Liver (tissue), 2 donors: ENCODE data around the gene ALG3.

Experiments used
- CTCF ChIP-seq: fragments of 150-350 bp; IDR thresholded peaks from 2 replicates; pipeline ENCODE4 v1.5.1; 2017; ENCODE audit warnings: improper control_type of control experiment, low read depth, low read length; ENCODE audit not compliant: missing input control
- MAX ChIP-seq: IDR thresholded peaks from 2 replicates; pipeline ENCODE4 v1.6.1; 2016; ENCODE audit warnings: antibody characterized with exemption
- REST ChIP-seq: IDR thresholded peaks from 2 replicates; pipeline ENCODE4 v1.6.1; 2016; ENCODE audit warnings: antibody characterized with exemption, mild to moderate bottlenecking
- donor health status: healthy.

- TF ChIP-seq MAX (no peak), CTCF (no peak), REST (no peak)
These were observed 10.2 kb upstream of the ALG3 start for GRCh38 chr3:184258926-184259325.
